ENCODE results near the gene PHACTR1.

Gene PHACTR1

DNA sequence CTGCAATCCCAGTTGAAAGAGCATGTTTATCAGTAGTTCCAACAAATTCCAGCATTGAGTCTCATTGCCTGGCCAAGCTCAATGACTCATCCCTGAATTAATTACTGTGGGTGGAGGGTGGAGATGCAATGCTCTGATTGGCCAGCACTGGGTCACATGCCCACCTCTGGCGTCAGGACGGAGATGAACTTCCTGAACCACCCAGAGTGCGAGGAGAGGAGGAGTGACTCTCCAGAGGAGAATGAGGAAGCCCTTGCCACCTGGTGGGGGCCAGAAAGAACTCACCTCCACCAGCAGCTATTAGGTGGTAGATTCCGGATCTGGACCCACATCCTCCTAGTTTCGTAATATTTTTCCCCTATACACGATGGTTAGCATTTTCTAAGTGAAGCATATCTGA is 327.8 kb downstream of the PHACTR1 start:
- Histone ChIP-seq H3K27ac (no peak overlapping the region), H3K4me1 (ENCODE audit: control insufficient read depth in 1 of 2, insufficient read depth in 1 of 2, low read depth in 1 of 2, low read length in 1 of 2) (peaks cover 0 to 13% of the 10 kb centered on the region in 2 experiments), H3K9me3 (no peaks in the 10 kb centered on the region), H3K27me3 (no peaks in the 10 kb centered on the region), H3K4me3 (ENCODE audit: low read depth in 1 of 2, low read length in 1 of 2) (no peak overlapping the region), H3K36me3 (no peaks in the 10 kb centered on the region)
- TF ChIP-seq, protein P1, sequence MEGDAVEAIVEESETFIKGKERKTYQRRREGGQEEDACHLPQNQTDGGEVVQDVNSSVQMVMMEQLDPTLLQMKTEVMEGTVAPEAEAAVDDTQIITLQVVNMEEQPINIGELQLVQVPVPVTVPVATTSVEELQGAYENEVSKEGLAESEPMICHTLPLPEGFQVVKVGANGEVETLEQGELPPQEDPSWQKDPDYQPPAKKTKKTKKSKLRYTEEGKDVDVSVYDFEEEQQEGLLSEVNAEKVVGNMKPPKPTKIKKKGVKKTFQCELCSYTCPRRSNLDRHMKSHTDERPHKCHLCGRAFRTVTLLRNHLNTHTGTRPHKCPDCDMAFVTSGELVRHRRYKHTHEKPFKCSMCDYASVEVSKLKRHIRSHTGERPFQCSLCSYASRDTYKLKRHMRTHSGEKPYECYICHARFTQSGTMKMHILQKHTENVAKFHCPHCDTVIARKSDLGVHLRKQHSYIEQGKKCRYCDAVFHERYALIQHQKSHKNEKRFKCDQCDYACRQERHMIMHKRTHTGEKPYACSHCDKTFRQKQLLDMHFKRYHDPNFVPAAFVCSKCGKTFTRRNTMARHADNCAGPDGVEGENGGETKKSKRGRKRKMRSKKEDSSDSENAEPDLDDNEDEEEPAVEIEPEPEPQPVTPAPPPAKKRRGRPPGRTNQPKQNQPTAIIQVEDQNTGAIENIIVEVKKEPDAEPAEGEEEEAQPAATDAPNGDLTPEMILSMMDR (IDR thresholded peaks at IDR 0.05): no peak

DNA sequence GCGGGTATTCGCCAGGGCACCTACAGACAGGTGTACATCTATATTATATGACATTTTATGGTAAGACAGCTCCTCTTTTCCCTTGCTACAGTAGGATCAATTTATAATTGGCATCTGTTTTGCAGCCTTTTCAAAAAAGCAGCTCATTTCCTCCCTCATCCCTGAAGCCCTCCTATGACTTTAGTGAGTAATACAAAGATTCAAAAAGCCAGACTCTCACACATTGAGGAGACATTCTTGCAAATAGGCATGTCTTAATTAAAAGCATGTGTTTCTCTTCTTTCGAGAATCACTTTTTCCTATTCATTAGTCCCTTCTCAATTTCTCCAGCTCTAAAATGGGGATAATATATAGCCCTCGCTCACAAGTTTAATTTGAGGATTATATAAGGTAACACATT is 328.3 kb downstream of the PHACTR1 start:
- Histone ChIP-seq H3K36me3 (no peaks in the 10 kb centered on the region), H3K4me3 (ENCODE audit: low read depth in 1 of 2, low read length in 1 of 2) (no peak overlapping the region), H3K4me1 (ENCODE audit: control insufficient read depth in 1 of 2, insufficient read depth in 1 of 2, low read depth in 1 of 2, low read length in 1 of 2) (peaks cover 0 to 13% of the 10 kb centered on the region in 2 experiments), H3K27me3 (no peaks in the 10 kb centered on the region), H3K9me3 (no peaks in the 10 kb centered on the region), H3K27ac (no peak overlapping the region)
- TF ChIP-seq, protein P1 (IDR thresholded peaks at IDR 0.05): no peak

DNA sequence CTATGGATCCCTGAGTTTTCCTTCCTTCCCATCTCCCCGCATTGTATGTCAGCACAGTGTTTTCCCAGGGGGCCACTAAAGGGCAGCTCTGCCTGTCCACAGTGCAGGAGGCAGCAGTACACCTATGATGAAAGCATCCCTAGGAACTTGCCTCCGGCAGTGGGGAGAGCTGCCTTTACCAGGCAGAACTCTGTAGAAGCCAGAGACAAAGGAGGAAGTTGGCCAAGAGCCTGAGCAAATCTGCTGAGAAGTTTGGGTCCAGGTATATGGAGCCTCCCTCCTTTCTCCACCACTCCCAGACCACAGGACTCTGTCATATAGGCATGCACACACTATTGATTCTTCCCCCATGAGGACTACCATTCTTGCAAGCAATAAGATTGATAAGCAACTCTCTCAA is 329.1 kb downstream of the PHACTR1 start:
- Histone ChIP-seq H3K36me3 (no peaks in the 10 kb centered on the region), H3K27ac (peak overlapping the region; percentile 9)

DNA sequence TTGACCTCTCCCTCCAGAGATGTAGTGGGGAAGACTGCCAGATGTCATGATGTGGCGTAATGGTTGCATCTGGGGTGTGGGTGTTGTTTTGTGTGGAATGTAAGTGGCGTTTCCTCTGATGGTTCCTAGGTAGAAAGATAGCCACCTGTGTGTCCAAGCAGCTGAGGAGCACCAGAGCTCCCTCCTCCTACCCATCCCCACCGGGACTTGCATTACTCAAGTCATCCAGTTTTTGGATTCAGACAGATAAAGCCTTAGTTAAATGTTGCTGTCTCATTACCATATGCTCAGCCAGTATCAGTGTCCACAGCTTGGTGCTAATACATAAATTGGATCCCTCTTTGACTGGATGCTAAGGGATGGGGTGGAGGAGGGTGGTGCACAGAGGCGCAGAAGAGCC is 329.5 kb downstream of the PHACTR1 start:
- TF ChIP-seq, protein P1 (IDR thresholded peaks at IDR 0.05): no peak
- H3K4me1 ChIP-seq (ENCODE audit: control insufficient read depth in 1 of 2, insufficient read depth in 1 of 2, low read depth in 1 of 2, low read length in 1 of 2): peaks cover 0 to 13% of the 10 kb centered on the region in 2 experiments

More for the DNA sequence above, 329.1 kb downstream of the PHACTR1 start:
- no peaks in the 10 kb centered on the region for H3K27me3 ChIP-seq
- no peak overlapping the region for H3K4me3 ChIP-seq (ENCODE audit: low read depth in 1 of 2, low read length in 1 of 2)
- TF ChIP-seq, protein P1 (IDR thresholded peaks at IDR 0.05): no peak
- H3K4me1 ChIP-seq (ENCODE audit: control insufficient read depth in 1 of 2, insufficient read depth in 1 of 2, low read depth in 1 of 2, low read length in 1 of 2): peaks cover 0 to 13% of the 10 kb centered on the region in 2 experiments
- no peaks in the 10 kb centered on the region for H3K9me3 ChIP-seq

DNA sequence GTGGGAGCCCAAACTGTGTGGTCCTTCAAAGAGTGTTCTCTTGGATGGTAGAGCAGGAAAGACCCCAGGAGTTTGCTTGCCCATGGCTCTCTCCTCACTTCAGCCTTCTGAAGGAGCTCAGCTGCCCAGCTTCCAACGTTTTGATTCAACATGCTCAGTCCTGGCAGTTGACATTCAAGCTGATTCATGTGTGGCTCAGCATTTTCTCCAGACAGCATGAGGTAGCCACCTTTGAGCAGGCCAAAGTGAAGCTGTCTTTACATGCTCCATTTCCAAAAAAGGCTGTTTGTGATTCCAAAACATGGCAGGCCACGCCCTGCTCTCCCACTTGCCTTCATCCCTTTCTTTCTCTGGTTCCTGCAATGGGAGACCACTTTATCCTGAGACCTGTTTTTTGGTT is 331.5 kb downstream of the PHACTR1 start:
- Histone ChIP-seq H3K36me3 (no peaks in the 10 kb centered on the region), H3K4me1 (ENCODE audit: control insufficient read depth in 1 of 2, insufficient read depth in 1 of 2, low read depth in 1 of 2, low read length in 1 of 2) (peaks cover 0 to 13% of the 10 kb centered on the region in 2 experiments), H3K4me3 (ENCODE audit: low read depth in 1 of 2, low read length in 1 of 2) (no peak overlapping the region), H3K27me3 (no peaks in the 10 kb centered on the region), H3K9me3 (no peaks in the 10 kb centered on the region), H3K27ac (no peak overlapping the region)
- TF ChIP-seq, protein P1 (IDR thresholded peaks at IDR 0.05): no peak

More for the DNA sequence above, 329.5 kb downstream of the PHACTR1 start:
- Histone ChIP-seq H3K36me3 (no peaks in the 10 kb centered on the region), H3K27ac (peak overlapping the region; percentile 9), H3K4me3 (ENCODE audit: low read depth in 1 of 2, low read length in 1 of 2) (no peak overlapping the region), H3K27me3 (no peaks in the 10 kb centered on the region), H3K9me3 (no peaks in the 10 kb centered on the region)
